NCI-H82 (cell line): ENCODE results near the gene SEC16A.
"Not testable (repeated sequence)": the region's sequence is repeated elsewhere in the genome, so short reads cannot be mapped to it uniquely, and the experiment has no call there.

Experiments
- DNase-seq: peaks from one replicate; lab custom pipeline; 2025; lab: John Stamatoyannopoulos, UW

SEC16A gene

GRCh38 chr9:136439481-136440408, 43.1 kb downstream of the SEC16A start, which contains the start of gene INPP5E:
TSS of gene INPP5E (minus strand) at chr9:136439845. CDS start at chr9:136439419, 426 bp downstream.
- peak; percentile 65 for DNase-seq

- peak; percentile 34 for DNase-seq
These were observed 44.0 kb downstream of the SEC16A start for GRCh38 chr9:136438548-136439480.

GRCh38 chr9:136437839-136438547, 44.8 kb downstream of the SEC16A start:
- no peak for DNase-seq

GRCh38 chr9:136437430-136437829, 45.4 kb downstream of the SEC16A start:
- DNase-seq: no peak

- DNase-seq: no peak
These were observed 46.7 kb downstream of the SEC16A start for GRCh38 chr9:136436055-136436634.

GRCh38 chr9:136434580-136435169, 48.2 kb downstream of the SEC16A start:
- no peak for DNase-seq

GRCh38 chr9:136433849-136434579, 48.8 kb downstream of the SEC16A start:
- no peak for DNase-seq

GRCh38 chr9:136433043-136433715, 49.7 kb downstream of the SEC16A start:
- DNase-seq: no peak

- DNase-seq: no peak
These were observed 50.2 kb downstream of the SEC16A start for GRCh38 chr9:136432591-136432990.

GRCh38 chr9:136431782-136432350, 51.0 kb downstream of the SEC16A start:
- DNase-seq: no peak

GRCh38 chr9:136430588-136431234, 52.1 kb downstream of the SEC16A start:
- no peak for DNase-seq

GRCh38 chr9:136429683-136430491, 53.0 kb downstream of the SEC16A start:
- peak; percentile 62 for DNase-seq

- DNase-seq: no peak
These were observed 53.7 kb downstream of the SEC16A start for GRCh38 chr9:136429075-136429628.

- DNase-seq: no peak
These were observed 56.1 kb downstream of the SEC16A start for GRCh38 chr9:136426787-136427186.

- not testable (repeated sequence) for DNase-seq
These were observed 57.5 kb downstream of the SEC16A start for GRCh38 chr9:136425367-136425766.

GRCh38 chr9:136424750-136425362, 58.0 kb downstream of the SEC16A start:
- DNase-seq: no peak

GRCh38 chr9:136423432-136424146, 59.3 kb downstream of the SEC16A start:
- DNase-seq: no peak
